HG03064 (cell line): ENCODE data around the gene HMG20A.

Experiments
- ATAC-seq: cut with Tn5 transposase; IDR thresholded peaks from one replicate; pipeline ENCODE4 v1.9.1; 2021; ENCODE audit warnings: low read depth; ENCODE audit not compliant: unreplicated experiment

HMG20A gene

DNA sequence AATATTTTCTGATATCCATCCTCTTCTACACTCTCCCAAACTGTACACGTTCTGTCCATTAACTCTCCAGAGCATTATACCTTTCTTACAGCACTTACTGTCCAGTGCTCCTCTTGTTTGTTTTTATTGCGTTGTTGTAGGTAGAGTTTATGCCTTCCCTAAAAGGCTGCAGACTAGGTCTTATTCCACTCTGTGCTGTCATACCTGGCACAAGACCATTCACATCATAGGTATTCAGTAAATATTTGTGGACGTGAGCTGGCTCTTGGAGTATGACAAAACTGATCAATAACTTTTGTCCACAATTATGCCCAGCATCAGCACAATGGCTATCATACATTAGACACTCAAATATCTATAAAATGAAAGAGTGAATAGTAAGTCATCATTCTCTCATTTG, 4.4 kb downstream of the HMG20A start:
- no peak for ATAC-seq

DNA sequence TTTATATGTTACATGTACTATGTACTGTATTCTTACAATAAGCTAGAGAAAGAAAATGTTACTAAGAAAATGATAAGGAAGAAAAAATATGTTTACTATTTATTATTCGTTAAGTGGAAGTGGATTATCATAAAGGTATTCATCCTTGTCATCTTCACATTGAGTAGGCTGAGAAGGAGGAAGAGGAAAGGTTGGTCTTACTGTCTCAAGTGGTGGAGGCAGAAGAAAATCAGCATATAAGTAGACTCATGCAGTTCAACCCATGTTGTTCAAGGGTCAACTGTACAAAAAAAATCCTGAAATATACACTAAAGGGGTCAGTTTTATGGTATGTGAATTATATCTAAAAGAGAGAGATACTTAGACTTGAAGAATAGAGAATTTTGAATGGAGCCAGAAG, 5.7 kb downstream of the HMG20A start:
- ATAC-seq: no peak

DNA sequence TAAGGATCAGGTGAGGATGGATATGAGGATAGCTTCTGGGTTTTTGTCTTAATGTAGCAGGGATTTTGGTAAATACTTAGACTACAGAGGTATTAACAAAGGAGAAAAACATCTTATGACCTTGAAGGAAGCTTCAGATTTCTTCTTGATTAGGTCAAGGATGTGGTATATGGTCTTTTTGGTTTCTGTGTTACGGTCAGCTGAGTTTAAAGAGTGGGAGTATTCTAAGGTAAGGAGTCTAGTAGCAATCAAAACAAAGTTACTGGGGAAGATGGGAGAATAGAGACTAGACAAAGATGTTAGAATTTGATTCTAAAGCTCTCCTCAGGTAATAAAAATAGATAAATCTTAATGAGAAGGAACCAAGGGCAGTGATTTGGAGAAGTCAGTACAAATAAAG, 6.2 kb downstream of the HMG20A start:
- no peak for ATAC-seq

DNA sequence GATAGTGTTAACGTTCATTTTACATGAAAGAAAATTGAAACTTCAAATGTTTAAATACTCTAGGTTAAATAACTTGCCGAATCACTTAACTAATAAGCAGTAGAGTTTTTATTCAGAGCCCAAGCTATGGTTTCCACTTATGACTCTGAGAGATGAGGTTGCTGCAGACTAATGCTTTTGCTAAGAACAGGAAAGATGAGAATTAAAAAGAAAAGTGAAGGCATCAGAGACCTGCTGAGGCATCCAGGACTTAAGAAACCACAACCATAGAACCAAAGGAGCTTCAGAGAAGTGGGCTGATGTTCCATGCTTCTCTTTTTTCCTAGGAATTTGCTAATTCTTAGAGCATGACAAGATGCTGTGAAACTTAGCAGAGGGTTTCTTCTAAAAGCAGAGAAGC, 9.5 kb downstream of the HMG20A start:
- ATAC-seq: no peak

DNA sequence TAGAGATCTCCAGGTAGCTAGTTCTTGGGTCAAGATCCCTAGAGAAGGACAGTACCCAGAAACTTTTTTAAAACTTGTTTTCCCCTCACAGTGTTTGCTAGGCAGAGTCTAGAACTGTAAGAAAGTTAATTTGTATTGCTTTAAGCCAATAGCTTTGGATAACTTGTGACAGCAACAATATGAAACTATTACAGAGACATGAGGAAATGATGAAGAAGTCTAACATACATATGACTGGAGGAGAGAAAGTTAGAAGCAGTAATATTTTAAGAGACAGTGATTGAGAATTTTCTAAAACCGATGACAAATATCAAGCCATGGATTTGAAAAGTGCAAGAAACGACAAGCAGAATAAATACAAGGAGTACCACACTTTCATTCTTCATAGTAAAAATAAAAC, 10.0 kb downstream of the HMG20A start:
- ATAC-seq: no peak

DNA sequence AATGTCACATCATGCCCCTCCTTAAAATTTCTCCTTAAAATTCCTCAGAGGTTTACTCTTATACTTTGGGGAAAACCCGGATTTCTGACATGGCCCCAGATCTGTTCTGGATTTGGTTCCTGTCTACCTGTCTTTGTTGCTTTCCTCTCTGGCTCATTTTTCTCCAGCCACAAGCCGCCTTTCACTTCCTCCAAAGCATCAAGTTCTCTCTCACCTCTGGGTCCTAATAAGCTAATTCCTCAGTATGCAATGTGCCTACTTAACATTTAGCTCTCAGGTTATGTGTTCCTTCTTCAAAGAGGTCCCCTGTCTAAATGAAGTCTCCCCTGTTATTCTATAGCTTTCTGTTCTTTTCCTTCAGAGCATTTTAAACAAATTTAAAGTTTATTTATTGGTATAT, 16.1 kb downstream of the HMG20A start:
- no peak for ATAC-seq

DNA sequence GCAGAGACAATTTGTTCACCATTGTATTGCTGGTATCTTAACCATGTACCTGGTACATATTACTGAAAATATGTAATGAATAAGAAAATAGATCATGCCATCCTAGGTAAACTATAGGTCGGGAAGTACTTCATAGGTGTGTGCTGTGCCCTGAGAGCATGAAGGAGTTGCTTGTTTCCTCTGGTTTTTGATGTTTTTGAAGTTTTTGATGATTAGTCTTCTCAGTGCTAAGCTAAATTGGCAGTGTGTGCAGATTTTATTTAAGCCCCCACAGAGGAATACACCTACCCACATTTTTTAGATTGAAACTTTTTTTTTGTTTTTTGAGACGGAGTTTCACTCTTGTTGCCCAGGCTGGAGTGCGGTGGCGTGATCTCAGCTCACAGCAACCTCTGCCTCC, 16.6 kb downstream of the HMG20A start:
- ATAC-seq: no peak

DNA sequence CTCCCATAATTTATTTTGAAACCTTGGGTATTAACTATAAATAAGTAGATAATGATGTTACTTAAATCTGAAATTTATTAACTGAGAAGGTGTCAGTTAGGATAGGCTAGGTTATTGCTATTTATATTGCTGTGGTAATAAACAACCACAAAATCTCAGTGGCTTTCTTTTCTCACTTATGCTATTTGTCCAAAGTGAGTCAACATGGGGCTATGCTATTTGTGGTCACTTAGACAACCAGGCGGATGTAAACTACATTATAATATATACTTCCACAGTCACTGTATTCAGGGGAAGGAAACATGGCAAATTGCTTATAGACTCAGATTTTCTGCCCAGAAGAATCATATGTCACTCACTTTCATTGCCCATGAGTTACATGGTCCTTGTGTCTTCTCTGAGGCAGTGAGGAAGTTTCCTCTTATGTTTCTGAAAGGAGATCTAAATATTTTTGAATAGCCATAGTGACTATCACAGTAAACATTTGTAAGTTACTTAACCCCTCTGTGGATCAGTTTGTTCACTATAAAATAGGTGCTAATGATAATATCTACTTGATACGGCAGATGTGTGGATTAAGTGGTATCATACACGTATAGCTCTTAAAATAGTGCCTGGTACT, 19.8 kb downstream of the HMG20A start:
- peak; percentile 73 for ATAC-seq

DNA sequence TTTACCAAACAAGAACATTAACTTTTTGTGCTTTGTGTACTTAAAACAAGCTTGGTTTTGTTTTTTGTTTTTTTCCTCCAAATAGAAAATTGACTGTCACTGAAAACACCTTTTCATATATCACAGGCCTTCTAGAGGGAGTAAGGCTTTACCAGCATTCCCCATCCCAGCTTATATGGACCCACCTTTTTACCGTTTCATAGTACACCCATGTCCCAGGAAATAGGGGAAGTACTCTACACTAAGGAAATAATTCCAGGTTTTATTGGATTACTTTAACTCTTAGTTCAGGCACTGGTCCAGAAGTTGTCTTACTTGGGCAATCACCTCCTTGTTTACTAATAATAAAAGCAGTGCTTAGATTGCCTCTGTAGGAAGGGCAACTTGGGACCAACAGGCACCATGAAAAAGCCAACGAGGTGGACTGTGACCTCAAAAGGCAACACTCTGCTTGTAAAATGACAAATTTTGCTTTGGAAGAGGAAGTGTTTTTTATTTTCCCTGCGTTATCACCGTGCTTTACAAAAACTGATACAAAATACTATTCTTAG, 26.2 kb downstream of the HMG20A start:
- ATAC-seq: no peak

DNA sequence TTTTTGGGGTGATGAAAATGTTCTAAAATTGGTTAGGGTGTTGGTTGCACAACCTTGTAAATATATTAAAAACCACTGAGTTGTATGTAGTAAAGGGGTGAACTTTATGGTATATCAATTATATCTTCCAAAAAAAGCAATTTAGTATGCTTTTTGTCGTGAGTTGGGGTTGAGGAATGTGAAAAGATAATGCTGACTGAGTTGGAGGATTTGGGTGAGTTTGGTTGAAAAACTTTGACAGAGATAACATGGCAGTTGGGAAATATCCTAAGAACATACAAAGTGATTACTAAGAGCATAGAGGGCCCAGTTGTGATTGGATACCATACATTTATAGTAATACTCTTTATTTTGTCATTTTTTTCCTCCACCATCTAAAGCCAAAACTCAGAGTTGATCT, 33.6 kb downstream of the HMG20A start:
- no peak for ATAC-seq

DNA sequence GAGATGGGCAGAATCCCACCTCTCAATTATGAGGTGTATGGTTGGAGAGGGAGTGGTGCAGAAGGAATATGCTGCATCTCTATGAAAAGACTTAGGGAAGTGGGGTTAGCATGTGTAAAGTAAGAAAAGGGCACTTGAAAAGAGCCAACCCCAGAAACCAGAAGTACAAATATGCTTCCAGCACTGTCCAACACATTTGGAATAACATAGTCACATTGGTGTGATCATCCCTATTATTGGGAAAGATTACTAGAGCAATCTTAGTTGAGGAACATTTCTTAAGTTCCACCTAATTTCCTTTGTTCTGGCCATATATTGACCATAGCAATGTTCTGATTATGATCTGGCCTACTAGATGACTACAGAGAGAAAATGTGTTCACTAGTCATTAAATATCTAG, 34.3 kb downstream of the HMG20A start:
- ATAC-seq: no peak

DNA sequence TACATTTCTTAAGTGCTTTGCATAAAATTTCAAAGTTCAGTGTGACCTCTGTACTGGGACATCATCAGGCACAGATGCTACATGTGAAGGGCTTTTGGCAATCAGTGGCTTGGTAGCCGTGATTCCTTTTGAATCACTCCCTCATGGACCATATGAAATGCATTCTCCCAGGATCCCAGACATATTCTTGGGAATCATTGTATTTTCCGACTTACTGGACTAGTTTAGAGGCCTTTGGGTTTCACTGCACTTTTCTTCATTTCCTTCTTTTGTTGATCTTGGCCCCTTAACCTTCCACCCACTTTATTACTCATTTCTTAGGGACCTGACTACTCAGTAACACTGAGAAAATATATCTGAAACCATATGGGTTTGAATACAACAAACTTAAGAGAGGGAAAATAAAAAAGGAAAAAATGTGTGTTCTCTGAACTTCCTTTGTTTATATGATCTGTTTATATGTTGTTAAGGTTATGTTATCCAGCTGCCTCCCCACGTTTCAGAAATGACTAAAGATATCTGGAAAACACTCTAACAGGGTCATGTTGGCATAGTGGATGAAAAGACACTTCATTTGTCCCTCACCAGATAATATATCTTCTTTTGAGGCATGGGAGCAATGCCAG, 35.1 kb downstream of the HMG20A start:
- no peak for ATAC-seq

DNA sequence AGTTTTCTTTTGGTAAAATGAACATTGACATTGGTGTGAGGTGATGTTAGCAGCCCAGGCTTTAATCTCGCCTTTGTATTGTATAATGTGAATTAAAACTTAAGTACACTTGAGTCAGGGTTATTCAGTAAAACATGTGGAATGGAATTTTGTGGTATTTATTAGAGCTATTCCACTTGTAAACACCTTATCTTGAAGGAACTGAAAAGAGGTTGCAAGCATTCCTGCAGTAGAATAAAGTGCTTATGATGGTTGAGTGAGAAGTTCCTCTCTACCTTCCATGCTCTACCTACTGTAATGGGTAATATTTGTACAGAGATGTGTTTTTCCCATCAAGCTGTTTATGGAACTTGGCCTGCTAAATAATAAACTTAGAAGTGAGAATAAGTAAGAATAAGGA, 36.1 kb downstream of the HMG20A start:
- no peak for ATAC-seq

DNA sequence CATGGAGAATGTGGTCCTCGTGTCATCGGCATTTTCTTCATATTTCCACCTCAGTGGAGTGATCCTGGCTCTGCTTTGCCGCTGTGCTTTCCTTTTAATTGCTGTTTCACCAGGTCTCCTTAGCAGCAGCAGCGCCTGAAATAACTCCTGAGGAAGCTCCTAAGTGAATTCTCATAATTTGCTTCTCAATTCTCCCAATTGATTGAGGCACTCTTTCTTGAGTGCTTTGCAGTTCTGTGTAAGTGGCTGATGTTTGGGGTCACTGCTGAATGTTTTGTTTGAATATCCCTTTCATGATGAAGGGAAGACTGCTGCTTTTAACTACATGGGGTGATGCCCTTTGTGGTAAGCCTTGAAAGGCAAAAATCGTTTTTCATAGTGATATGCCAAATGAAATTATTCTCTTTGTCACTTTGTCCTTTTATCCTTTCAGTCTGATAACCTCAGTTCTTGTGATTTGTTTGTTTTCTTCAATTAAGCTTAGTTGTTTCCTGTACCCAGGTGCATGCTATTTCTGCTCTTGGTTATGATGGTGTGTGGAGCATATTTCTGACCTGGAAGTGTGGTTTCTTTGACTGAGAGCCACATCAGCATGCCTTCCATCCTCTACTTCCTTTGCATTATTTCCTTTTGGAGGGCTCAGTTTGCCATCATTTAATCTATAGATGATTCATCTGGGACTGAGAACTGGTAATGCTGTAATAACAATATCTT, 36.7 kb downstream of the HMG20A start:
- ATAC-seq: no peak

DNA sequence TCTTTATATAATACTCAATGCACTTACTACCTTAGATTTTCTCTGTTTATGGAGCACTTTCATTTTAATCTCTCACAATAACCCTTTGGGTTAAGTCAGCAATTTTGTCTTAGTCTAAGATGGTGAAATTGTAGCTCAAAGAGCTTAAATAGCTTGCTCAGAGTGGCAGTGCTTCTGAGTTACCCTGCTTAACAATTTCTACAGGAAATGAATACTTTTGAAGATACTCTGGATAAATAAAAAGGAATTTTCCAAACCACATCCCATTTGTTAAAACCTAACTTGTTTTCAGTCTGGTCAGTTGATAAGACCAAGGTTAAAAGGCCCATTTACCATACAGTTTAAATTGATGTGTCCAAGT, 37.2 kb downstream of the HMG20A start:
- no peak for ATAC-seq

DNA sequence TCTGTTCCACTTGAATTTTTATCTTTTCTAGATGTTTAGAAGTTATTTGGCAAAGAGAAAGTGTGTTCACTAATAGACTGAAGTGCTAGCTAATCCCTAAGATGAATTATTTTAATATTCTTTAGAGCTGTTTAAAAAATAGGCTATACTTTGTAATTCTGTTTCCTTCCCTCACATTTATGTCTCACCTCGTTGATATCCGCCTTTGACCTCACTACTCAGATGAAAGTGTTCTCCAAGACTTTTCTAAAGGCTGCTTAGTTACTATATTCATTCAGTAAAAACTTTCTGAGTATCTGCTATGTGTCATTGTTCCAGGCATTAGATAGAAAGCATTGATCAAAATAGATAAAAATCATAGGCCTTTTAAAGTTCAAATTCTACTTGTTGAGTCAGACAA, 38.3 kb downstream of the HMG20A start:
- ATAC-seq: no peak

DNA sequence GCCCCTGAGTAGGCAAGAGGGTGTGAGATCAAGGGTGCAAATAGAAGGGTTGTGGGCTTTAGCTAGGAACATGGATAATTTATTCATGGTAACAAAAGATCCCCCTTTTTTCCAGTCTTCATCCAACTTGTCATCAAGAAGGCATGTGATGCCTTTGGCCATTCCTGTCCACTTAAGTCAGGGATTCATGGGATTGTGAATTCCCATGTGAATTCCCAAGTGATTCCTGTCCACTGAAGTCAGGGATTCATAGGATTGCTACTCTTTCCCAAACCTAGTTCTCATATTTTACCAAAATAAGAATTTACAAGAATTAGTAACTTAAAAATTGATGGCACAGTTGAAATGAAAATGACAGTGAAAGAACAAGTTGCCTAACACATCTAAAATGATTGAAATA, 40.8 kb downstream of the HMG20A start:
- no peak for ATAC-seq

DNA sequence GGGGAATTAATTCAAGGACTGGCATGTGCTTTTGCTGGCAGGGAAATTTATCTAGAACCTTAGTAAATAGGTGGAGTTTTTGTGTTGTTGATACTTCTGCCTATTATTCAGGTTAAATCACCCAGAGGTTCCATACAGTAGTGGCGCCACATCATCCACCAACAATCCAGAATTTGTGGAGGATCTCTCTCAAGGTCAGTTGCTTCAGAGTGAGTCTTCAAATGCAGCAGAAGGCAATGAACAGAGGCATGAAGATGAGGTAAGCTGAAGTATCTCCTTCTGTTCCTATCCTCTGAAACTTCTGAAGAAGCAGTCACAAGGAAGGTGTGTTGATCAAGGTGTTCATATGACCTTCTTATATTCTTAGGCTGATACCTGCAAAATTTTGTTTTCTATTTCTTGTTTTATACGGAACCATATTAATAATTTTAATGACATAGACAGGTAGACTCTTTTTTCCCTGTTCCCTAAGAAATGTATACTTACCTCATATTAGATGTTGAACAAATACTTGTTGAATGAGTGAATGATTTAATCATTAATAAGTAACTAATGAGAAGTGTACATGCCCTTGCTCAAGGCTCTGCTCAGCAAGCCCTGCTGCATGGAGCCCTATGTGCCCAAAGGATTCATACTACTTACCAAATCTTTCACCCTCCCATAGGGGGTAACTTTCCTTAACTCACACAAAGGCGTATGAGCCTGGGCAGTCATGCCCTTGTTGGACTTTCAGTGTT, 43.6 kb downstream of the HMG20A start:
- no peak for ATAC-seq

DNA sequence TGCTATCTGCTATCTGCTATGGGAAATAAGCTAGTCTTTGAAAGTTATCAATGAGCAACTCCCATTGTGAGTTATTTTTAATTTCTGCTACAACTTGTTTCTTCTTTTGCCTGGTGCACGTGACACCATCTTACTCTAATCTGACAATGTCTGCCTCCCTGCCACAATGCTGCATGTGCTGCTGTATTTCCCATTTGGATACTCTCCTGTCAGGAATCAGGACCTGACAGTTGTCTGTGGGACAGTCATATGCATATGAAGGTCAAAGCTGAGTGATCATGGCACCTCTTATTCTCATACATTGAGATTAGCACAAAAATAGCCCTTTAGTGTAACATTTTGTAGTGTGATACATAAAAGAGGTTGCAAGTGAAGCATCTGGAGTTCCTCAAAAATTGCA, 45.8 kb downstream of the HMG20A start:
- ATAC-seq: no peak

DNA sequence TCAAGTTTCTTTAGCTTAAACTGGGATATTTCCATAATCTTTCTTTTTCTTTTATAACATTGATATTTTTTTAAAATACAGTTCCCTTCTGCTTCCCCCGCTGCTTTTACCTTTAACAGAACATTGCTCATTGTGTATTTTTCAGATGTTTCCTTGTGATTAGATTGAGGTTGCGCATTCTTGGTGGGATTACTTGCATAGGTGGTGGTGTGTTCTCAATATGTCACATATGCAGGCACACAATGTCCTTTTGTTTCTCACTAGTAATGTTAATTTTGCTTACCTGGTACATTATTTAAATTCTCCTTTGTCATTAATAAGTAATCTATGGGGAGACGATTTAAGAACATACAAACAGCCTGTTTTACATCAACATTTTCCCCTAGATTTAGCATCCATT, 48.2 kb downstream of the HMG20A start:
- ATAC-seq: no peak

DNA sequence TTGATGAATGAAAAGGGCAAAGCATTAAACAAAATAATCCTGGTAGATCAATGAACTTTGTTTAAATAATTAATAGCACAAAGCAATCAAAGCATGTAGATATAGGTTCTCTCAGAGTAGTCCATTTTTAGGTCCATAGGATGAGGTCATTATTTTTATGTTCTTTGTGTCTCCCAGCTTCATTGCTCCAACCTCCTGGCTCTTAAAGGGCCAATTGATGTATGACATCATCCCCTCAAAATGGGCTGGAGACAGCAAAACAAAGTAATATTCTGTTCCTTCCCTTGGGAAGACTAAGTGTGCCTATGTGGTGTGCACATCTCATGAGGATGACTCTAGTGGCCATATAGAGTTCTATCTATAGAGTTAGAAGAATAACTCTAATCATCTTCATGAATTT, 49.5 kb downstream of the HMG20A start:
- ATAC-seq: no peak
